ENCODE measurements around the gene NTMT2.

Gene NTMT2

GRCh38 chr1:170205301-170205700, 59.5 kb downstream of the NTMT2 start:
- DNase-seq (ENCODE audit: low read depth) = no peak

DNA sequence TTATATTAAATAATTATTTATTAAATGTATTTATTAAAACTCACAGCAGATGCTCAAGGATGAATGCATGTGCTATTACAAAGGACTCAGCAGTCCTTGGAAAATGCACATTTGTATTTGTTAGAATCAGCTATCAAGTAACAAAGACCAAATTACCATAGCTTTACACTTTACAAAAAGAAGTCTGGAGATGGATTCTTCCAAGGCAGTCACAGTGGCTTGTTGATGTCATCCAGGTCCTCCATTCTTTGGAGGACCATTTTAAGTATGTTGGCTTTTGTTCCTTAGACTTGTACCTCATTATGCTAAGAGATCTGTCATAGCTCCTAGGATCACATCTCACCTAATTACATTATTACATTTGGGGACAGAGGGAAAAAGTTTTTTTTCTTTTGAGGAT, 63.4 kb downstream of the NTMT2 start:
- DNase-seq (ENCODE audit: low read depth) = no peak

DNA sequence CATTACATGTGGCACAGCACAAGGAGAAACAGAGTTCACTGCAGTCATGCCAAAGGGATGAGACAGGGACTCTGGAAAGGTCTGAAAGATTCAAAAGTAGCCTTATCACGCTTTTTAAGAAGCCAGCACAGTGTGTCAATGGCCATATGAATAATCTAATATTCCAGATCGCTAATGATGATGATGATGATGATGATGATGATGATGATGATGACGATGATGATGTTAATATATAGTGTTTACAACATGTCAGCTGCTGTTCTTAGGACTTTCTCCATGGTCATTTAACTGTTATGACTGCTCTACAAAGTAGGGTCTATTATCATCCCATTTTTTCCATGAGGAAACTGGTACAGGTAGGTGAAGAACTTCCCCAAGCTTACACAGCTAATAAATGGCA, 64.4 kb downstream of the NTMT2 start:
- DNase-seq (ENCODE audit: low read depth) = no peak

GRCh38 chr1:170213596-170213995, 67.8 kb downstream of the NTMT2 start:
- DNase-seq (ENCODE audit: low read depth) = no peak

DNA sequence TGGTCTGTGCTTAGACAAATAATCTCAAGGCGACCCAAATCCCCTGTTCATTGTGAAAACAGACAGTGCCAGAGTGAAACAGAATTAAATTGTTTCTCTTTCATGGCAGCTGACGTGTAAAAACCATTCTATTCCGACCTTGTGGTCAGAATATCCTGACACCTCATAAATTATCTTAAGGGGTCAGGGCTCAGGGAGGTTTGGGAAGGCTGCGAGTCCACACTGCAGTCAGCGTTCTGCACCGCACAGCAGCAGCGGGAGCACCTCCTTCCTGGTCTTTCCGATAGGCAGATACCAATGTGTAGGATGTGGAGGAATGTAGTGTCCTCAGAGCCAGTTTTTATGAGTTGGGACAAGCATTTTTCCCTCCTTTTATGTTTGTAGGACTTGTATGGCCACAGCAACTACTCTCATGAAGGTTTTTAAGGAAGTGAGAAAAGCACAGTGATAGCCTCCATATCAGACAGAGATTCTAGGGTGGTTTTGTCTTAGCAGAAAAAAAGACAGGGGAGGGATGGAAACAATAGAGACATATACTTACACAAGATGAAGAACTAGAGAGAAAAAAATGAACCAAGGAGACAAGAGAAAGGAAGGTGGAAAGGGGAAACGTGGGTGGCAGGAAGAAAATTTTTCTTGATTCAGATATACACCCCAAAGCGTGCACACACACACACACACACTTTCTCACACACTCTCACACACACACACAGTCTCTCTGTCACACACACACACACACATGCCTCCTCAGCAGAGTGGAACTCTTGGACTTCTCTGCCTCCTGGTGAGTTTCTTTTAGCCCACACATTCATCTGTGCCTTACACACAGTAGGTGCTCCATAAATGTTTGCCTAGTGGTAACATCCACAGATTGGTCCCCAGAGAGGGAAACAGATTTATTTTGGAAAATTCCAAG, 68.6 kb downstream of the NTMT2 start:
- no peak for DNase-seq (ENCODE audit: low read depth)

DNA sequence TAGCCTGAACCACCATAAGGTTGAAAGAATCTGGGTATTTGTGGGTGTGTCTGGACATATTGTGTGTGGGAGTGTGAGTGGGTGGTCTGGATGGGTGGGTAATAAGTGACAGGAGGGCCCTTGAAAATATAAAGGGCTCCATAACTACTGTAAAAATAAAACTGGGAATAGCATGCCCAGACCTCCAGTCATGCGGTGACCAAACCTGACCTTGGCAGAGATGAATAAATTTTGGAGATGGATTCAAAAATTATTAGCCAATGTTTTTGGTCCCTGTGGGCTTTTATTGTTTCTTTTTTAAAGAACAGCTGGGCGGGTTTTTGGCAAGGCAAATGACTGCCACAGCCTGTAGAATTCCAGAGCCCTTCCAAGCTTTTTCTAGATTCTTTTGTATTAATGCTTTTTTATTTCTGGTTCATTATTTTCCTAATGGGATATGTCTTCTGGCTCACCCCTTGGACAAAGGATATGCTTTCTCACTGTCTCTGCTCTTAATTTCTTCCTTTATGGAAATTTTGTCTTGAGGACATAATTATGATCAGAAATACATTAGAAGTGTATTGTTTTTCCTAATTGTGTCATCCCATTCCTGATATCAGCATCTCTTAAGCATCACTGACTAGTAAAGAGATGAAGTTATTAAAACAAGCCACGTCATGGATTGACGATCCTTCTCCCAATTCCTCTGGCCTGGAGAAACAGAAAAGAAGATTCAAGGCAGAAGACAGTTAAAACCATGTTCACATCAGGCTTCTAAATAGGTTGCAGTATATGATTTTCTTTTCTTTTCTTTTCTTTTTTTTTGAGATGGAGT, 69.5 kb downstream of the NTMT2 start:
- DNase-seq (ENCODE audit: low read depth) = no peak

- DNase-seq (ENCODE audit: low read depth) = no peak
Observed at GRCh38 chr1:170217517-170218256, 71.9 kb downstream of the NTMT2 start.

DNA sequence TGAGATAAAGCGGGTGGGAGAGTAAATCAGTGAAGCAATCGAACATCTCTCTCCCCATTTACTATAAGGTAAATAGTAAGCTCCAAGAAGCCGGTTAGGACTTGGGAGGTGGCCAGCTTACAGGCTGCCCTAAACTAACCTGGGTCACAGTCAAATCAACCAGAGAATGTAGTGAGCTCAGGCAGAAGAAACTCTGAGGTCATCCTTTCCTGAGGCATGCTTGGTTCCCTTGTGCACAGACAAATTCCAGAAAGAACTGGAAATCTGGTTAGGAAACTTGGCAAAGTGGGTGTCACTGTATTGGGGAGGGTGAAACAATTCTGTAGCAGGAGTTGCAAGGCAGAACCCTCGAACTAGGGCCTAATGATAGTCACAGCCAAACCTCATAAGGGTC, 72.5 kb downstream of the NTMT2 start:
- no peak for DNase-seq (ENCODE audit: low read depth)

Data from T follicular helper cell (primary cell).